Endothelial cell of umbilical vein (primary cell): Measurements from ENCODE around the gene DCAF11.

Source experiments
- CTCF ChIP-seq, 2 donors: IDR thresholded peaks; 1 replicate in 1 of 2; 2 replicates in 1 of 2; pipeline ENCODE4 v1.5.1; 2011; ENCODE audit warnings: low read length in 2 of 2, mild to moderate bottlenecking in 2 of 2, moderate library complexity in 2 of 2, control low read depth in 1 of 2, inconsistent platforms in 1 of 2, low read depth in 1 of 2; ENCODE audit not compliant: insufficient read depth in 1 of 2; ENCODE audit errors: extremely low read depth in 1 of 2
- EZH2 ChIP-seq: IDR thresholded peaks from 2 replicates; pipeline ENCODE4 v1.6.1; 2012; ENCODE audit warnings: borderline replicate concordance, low read depth, mild to moderate bottlenecking, moderate library complexity, low read length, inconsistent platforms; ENCODE audit not compliant: severe bottlenecking
- GATA2 ChIP-seq: IDR thresholded peaks from 2 replicates; pipeline ENCODE4 v1.7.0; 2011; ENCODE audit warnings: low read depth, mild to moderate bottlenecking, moderate library complexity, mixed read lengths, low read length; ENCODE audit not compliant: insufficient read length, insufficient read depth
- JUN ChIP-seq: IDR thresholded peaks from 2 replicates; pipeline ENCODE4 v1.6.1; 2011; ENCODE audit warnings: borderline replicate concordance, low read depth; ENCODE audit not compliant: insufficient read length, insufficient read depth
- MAX ChIP-seq: IDR thresholded peaks from 2 replicates; pipeline ENCODE4 v1.6.1; 2011; ENCODE audit not compliant: insufficient read depth, insufficient read length
- MYC ChIP-seq: IDR thresholded peaks from one replicate; pipeline ENCODE4 v1.6.1; 2011; ENCODE audit warnings: mild to moderate bottlenecking, low read depth, low read length
- POLR2A ChIP-seq: IDR thresholded peaks from 2 replicates; pipeline ENCODE4 v1.6.1; 2012; ENCODE audit warnings: low read depth, mild to moderate bottlenecking, control low read depth, low read length
- POLR2AphosphoS5 ChIP-seq: IDR thresholded peaks from 2 replicates; pipeline ENCODE4 v1.6.1; 2012; ENCODE audit warnings: low read depth, mild to moderate bottlenecking, control low read depth, low read length, moderate library complexity; ENCODE audit not compliant: insufficient read depth

- TF ChIP-seq CTCF (IDR thresholded peaks at IDR 0.05; ENCODE audit: extremely low read depth in 1 of 2, insufficient read depth in 1 of 2, low read depth in 1 of 2, low read length in 2 of 2), result peak; percentile 28 to 53
- no peak for TF ChIP-seq EZH2
- TF ChIP-seq POLR2A, result peak; percentile 78
- peak; percentile 63 for TF ChIP-seq POLR2AphosphoS5
- TF ChIP-seq GATA2, result no peak
- no peak for TF ChIP-seq JUN
- no peak for TF ChIP-seq MYC
- peak; percentile 82 for TF ChIP-seq MAX
Observed at GRCh38 chr14:24141097-24141880, 26.7 kb downstream of the DCAF11 start, which contains the start of gene EMC9.
